H1 (cell line): Measurements from ENCODE around the gene PPP1CC. TPM values are rescaled to one million over a fixed set of nuclear protein-coding genes. Genes with fewer than 3 reads are reported as not detected.

Experiments used
- KDM4A ChIP-seq: IDR thresholded peaks from one replicate; pipeline ENCODE4 v1.7.1; 2012; ENCODE audit warnings: low read depth, mild to moderate bottlenecking, moderate library complexity, low read length, inconsistent platforms; ENCODE audit not compliant: severe bottlenecking
- polyA plus RNA-seq, 7 experiments: library from polyadenylated mRNA; depleted of rRNA in 3 of 7; stranded (reverse) in 5 of 7; unstranded in 2 of 7; fragments of >200 nt in 5 of 7; fragments of 200-250 nt in 2 of 7; gene quantifications; 1 replicate in 5 of 7; 2 replicates in 1 of 7; 4 replicates in 1 of 7; pipeline versions ENCODE4 v1.2.1 to v1.2.3, GENCODE V29; 2011 to 2013; ENCODE audit warnings: missing spikeins in 2 of 7, mixed read lengths in 2 of 7
- total RNA-seq: library from RNA; stranded (reverse); fragmentation: NEBNext Ultra II Directional; extraction: Animal tissue kit (Norgen Biotek cat#: 25700); gene quantifications from 2 replicates; pipeline ENCODE4 v1.2.1, GENCODE V29; 2021

Gene PPP1CC
- total and polyA plus RNA-seq, 2 of the 8 experiments (the other 6 are each of a cell fraction or from before 2014, with no cell fraction given): 193 to 350 TPM

DNA sequence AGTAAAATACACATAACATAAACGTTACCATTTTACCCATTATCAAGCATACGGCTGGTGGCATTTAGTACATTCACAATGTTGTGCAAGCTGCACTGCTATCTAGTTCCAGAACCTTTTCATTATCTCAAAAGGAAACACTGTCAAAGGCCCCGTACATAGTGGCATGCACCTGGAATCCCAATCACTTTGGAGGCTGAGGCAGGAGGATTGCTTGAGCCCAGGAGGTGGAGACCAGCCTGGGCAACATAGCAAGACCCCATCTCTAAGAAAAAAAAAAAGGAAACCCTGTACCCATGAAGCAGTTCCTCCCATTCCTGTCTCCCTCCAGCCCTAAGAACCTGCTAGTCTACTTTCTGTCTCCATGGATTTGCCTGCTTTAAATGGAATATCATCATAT, 46.4 kb downstream of the PPP1CC start (continued):
- TF ChIP-seq KDM4A: no peak
